ENCODE results near the gene ARHGAP18. TPM values are rescaled to one million over a fixed set of nuclear protein-coding genes. Genes with fewer than 3 reads are reported as not detected.

Gene ARHGAP18
- total and polyA plus RNA-seq, 2 of the 13 experiments (the other 11 are each of a cell fraction or from before 2014, with no cell fraction given) = 58.2 to 115 TPM

DNA sequence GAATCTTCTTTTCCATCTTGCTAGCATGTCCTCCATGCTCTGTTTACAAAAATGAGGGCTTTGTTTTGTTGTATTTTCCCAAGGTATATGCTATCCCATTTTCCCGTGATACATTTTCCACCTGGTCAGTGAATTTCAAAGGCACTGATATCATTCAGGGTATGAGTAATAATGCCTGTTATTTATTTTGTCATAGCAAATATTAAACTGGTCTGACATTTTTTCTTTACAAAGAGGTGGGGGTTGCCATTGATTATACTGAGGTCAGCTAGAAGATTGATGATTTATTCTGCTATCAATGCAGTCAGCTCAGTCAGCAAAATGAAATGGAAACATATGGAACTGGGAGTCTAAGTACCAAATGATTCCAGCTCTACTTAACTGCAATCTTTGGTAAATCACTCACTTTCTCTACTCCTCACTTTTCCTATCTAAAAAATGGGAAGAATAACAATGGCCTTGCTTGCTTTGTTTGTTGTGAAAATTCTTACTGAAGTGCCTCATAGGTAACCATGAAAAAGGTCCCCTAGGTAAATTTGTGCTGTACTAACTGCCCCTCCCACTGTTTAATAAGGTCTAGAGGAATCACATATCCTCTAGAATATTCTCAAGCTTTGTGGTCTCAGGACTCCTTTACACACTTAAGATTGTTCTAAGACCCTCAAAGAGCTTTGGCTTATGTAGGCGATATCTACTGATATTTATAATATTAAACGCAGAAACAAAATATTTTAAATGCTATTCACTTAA is 64.0 kb downstream of the ARHGAP18 start (continued):
- peak; percentile 13; the same call in 1 of the 2 replicates for TF ChIP-seq FOXA3 (CRISPR knock-in tag; IDR thresholded peaks at IDR 0.05)
- TF ChIP-seq MAFF (IDR thresholded peaks at IDR 0.05; ENCODE audit: low read depth, low read length) = peak; percentile 85
- TF ChIP-seq, protein P1, sequence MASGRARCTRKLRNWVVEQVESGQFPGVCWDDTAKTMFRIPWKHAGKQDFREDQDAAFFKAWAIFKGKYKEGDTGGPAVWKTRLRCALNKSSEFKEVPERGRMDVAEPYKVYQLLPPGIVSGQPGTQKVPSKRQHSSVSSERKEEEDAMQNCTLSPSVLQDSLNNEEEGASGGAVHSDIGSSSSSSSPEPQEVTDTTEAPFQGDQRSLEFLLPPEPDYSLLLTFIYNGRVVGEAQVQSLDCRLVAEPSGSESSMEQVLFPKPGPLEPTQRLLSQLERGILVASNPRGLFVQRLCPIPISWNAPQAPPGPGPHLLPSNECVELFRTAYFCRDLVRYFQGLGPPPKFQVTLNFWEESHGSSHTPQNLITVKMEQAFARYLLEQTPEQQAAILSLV (CRISPR knock-in tag; IDR thresholded peaks at IDR 0.05; ENCODE audit: borderline replicate concordance) = no peak
- TF ChIP-seq GLMP (CRISPR knock-in tag; IDR thresholded peaks at IDR 0.05; ENCODE audit: borderline replicate concordance) = no peak
- no peak for TF ChIP-seq ZNF343 (CRISPR knock-in tag; IDR thresholded peaks at IDR 0.05)
- no peak for TF ChIP-seq FOSL2 (CRISPR knock-in tag; IDR thresholded peaks at IDR 0.05)
- TF ChIP-seq HNF4G (IDR thresholded peaks at IDR 0.05; ENCODE audit: borderline replicate concordance, low read depth, low read length) = no peak
- TF ChIP-seq HNF4G (CRISPR knock-in tag; IDR thresholded peaks at IDR 0.05; ENCODE audit: borderline replicate concordance, low read depth) = no peak
- no peak for TF ChIP-seq NFIC (IDR thresholded peaks at IDR 0.05; ENCODE audit: low read length)
- TF ChIP-seq NR2F2 (IDR thresholded peaks at IDR 0.05; ENCODE audit: borderline replicate concordance, low read depth) = no peak
- TF ChIP-seq RBAK (CRISPR knock-in tag; IDR thresholded peaks at IDR 0.05) = no peak
- no peak for TF ChIP-seq EEA1 (CRISPR knock-in tag; IDR thresholded peaks at IDR 0.05; ENCODE audit: borderline replicate concordance)
- TF ChIP-seq ZNF788 (CRISPR knock-in tag; IDR thresholded peaks at IDR 0.05; ENCODE audit: borderline replicate concordance) = no peak
- TF ChIP-seq, protein P2, sequence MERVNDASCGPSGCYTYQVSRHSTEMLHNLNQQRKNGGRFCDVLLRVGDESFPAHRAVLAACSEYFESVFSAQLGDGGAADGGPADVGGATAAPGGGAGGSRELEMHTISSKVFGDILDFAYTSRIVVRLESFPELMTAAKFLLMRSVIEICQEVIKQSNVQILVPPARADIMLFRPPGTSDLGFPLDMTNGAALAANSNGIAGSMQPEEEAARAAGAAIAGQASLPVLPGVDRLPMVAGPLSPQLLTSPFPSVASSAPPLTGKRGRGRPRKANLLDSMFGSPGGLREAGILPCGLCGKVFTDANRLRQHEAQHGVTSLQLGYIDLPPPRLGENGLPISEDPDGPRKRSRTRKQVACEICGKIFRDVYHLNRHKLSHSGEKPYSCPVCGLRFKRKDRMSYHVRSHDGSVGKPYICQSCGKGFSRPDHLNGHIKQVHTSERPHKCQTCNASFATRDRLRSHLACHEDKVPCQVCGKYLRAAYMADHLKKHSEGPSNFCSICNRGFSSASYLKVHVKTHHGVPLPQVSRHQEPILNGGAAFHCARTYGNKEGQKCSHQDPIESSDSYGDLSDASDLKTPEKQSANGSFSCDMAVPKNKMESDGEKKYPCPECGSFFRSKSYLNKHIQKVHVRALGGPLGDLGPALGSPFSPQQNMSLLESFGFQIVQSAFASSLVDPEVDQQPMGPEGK (CRISPR knock-in tag; IDR thresholded peaks at IDR 0.05) = no peak
- TF ChIP-seq ZFP41 (CRISPR knock-in tag; IDR thresholded peaks at IDR 0.05; ENCODE audit: borderline replicate concordance) = no peak
- no peak for TF ChIP-seq ZBTB40 (IDR thresholded peaks at IDR 0.05)
- no peak for TF ChIP-seq ZBTB40 (CRISPR knock-in tag; IDR thresholded peaks at IDR 0.05)
